Activated T-cell treated with anti-CD3 and anti-CD28 coated beads, Interleukin-2, amount 50 U/mL, for 1 hour (primary cell): Measurements from ENCODE around the gene GORASP1.

Experiments used
- DNase-seq: peaks from one replicate; pipeline ENCODE4 v3.0.0-alpha.2; 2020

GORASP1 gene

DNA sequence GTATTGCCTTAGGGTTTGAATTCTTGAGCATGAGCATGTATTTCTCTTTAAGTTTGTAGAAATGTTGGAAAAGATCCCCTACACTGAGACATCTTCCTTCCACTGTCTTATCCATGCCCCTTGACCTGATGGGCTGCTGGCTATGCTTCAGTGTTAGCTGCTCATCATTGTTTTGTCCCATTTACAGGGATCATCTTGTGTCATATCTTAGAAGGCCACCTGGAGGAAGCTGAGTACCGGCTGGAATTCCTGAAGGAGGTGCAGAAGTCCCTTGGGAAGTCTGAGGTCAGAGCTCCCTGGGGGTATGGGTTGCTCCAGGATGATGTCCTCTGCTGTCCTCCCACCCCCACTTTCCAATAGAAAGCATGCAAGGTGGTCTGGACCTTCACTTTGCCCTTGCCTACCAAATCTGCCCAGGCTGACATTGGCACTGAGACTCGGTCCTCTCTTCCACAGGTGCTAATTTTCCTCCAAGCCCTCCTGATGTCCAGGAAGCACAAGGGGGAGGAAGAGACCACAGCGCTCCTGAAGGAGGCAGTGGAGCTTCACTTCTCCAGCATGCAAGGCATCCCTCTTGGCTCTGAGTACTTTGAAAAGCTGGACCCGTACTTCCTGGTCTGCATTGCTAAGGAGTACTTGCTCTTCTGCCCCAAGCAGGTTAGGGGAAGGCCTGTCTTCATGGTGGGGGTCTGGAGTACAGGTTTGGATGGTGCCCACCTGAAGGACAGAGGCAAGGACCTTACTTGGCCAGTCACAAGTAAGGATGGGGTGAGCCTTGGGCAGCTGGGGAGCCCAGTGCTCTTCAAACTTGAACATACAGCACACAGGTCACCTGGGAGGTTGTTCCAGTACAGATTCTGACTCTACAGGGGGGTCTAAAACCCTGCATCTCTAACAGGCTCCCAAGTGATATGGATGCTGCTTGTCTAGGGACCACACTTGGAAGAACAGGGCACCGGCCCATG, 17.7 kb upstream of the GORASP1 start:
- DNase-seq, result no peak

DNA sequence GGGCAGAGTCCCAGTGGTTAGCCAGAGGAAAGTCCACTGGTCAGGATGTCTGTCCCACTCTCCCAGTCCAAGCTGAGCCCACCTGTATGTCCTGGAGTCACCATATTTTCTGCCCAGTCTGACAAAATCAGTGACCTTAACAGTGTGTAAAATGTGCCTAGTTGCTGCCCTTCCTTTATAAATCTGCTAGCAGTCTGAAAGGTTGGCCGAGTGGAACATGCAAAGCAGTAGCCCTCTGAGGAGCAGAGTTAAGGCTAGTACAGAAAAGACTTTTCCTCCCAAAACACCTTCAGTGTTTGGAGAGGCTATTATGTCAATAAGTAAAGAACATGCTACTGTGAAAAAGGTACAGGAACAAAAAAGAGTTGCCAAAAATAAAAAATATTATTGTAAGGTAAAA, 15.4 kb upstream of the GORASP1 start:
- no peak for DNase-seq

DNA sequence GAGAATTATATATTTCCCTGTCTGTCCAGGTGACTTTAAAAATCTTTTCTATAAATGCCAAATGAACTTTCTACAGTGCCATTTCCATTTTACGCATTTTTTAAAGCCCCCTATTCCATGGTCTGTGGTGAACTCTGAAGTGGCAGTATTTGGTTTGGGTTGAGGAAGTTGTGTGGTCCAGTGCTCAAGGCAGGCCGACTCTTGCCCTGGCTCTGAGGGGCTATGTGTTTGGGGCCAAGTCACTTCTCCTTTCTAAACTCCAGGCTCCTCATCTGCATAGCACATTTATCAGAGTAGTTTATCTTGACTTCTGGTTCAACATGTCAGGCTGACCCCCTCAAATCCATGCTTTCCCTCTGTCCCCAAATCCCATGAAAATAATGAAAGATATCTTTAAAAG, 14.2 kb upstream of the GORASP1 start:
- no peak for DNase-seq

DNA sequence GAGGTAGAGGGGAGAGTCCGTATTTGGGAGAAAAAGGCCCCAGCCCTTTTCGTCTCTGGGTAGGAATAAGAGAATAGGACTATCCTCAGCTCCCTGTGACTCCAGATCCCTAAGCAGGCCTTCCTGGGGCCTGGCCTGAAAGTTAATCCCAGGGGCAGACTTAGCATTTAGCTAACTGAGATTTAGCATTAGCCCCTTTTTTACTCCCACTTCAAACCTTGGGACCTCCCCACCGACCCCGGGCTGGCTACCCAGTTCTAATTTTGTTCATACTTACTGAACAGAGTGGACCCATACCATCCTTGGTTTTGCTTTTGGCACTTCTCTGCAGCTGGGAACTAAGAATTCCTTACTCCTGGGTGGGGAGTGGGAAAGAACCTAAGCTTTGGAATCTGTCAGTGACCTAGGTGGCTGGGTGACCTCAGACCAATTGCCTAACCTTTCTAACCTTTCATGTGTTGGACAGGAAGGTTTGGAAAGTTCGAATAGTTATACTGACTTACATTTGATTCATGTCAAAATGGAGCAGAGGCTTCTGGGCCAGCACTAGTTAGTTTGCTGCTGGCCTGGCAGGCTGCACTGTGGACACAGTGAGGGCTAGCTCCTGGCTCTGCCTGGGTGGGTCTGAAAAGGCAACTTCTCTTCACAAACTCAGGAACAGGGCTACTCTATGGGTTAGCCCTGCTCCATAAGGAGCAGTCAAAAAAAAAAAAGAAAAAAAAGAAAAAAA, 11.7 kb upstream of the GORASP1 start:
- DNase-seq, result no peak

DNA sequence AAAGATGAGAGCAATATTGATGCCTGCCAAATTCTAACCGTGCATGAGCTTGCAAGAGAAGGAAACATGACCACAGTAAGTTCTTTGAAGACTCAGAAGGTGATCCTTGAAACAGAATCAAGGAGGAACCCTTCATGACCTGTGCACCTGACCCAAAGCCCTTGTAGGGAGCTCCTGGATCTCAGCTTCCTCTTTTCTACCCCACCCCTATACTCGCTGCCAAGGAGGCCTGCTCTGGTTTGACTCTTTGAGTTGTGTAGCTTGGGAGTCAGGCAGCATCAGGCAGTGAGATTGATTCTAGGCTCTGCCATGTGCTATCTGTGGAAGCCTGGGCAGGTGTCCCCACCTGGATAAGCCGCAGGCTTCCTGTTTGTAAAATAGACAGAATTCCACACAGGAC, 10.7 kb upstream of the GORASP1 start:
- no peak for DNase-seq

DNA sequence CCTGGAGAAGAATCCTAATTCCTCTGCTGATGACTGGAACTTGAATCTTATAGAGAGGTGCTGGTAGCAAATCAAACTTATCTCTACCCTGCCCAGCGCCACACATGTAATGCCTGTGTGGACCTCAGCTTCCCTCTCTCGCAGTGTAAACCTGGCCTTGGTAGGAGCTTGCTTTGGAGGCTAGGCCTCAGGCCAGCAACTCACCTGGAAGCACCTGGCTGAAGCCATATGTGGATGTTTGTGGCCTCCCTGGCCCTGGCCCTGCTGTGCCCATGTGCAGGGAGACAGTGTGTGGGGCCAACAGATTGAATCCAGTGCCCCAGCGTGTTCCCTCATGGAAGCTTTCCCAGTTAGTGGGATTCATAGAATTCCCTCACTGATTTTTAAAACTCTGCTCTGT, 8.4 kb upstream of the GORASP1 start:
- no peak for DNase-seq

DNA sequence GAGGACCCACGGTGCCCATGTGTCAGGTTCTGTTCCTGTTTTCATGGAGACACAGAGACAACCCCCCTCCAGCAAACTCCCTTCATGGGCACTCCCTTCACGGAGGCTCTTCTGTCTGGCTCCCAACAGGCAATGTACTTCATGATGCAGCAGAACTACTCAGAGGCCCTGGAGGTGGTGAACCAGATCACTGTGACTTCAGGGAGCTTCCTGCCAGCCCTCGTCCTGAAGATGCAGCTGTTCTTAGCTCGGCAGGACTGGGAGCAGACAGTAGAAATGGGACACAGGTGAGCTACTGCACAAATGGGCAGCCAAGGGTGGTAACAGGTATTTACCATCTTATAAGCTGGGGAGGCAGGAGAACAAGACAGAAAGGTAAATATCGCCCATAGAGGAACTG, 7.0 kb upstream of the GORASP1 start:
- no peak for DNase-seq

DNA sequence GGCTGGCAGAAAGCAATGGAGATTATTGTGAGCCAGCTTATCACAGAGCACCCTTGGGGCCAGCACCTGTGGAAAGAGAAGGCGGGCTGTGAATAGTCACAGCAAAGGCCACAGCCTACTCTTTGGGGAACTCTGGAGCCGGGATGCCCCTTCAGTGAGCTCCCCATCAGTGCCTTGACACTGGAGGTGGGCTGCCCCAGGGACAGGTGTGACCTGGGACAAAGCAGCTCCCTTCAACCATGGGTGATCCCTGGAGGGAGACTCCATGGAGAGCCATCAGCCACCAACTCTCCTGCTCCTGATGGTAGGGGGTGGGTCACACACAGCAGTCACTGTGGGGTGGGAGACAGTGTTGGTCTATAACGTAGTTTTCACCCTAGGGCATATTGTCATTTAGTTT, 5.9 kb upstream of the GORASP1 start:
- no peak for DNase-seq

DNA sequence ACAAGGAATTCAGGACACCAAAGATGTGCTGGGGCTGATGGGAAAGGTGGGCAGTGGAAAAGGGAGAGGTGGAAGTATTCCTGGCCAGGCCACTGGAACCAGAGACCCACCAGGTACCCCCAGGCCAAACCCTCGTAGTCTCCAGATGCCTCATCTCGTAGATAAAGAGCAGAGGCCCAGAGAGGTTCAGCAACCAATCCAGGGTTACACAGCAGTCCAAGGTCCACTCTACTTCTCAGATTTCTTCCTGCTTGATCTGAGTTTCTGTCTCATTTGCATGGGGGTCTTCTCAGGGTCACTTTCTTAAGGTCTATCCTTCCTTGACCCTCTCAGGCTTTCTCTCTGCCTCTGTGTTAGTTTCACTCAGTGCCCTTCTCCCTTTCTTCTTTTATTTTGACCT, 5.1 kb upstream of the GORASP1 start:
- DNase-seq, result no peak

DNA sequence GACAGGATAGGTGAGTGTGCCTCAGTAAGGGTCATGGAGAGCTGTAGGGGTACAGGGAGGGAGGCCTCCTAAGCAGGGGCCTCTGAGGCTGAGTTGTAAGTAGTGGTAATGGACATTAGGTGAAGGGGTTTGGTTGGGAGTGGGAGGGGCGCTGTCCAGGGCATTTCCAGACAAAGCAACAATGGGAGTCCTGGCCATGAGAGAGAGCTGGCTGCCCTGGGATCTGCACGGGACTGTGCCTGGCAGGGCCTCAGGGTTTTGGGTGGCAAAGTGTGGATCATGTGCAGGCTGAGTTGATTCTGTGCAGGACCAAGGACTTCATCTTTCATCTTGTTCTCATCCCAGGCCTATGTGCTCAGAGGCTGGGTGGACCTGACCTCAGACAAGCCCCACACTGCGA, 4.7 kb upstream of the GORASP1 start:
- DNase-seq, result no peak

DNA sequence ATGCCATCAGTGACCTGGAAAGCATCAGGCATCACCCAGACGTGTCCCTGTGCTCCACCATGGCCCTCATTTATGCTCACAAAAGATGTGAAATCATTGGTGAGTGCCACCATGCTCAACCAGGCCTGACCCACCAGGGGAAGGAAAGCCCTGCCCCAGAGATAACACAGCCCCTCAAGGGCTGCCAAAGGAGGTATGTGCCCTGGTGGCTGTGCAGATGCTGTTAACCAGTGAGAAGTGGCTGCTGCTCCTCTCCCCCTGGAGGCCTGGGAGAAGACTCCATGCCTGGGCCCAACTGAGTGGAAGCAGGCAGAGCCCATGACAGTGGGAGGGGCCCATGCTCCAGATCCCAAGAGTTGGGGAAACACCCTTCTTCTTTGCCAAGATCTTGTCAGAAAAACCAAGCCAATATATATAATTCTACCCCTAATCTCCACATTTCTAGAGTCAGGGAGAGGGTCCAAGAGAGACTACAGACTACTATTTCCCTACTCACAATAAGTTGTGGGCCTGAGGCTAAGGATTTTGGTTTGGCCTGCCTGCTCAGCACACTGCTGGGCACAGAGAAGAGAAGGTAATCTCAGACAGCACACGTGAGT, 2.7 kb upstream of the GORASP1 start:
- DNase-seq, result no peak

DNA sequence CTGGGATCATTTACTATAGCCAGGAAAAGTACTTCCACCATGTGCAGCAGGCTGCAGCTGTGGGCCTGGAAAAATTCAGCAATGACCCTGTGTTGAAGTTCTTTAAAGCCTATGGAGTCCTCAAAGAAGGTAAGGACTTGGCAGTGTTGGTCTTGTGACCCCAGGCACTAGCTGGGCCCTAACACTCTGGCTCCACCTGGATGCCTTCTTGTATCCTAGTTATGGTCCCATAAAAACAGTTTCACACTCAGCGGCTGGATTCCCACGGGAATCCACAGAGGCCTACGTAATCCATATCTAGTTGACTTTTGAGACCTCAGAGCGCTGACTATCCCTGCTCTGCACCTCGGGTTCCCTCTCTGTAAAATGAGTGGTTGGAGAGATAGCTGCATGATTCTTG, 1.7 kb upstream of the GORASP1 start:
- DNase-seq, result no peak

DNA sequence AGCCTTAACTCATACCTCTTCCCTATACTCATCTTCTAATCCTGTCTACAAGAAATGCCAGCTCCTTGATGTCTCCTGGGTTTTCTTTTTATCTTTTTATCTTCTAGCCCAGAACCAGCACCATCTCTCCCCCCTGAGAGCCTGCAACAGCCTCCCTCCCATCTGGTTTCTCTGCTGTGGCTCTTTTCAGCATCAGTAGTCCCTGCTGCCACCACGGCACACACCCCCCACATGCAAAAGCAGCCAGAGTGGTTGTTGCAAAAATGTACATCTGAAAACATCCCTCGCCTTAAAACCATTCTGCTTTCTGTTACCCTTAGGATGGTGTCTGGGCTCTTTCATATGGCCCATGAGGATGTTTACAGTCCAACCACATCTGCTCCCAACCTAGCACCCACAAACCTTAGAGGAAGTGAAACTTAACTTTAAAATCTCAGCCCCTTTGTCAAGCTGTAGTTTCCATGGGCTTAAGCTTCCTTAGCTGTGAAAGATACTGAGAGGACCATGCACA, 828 bp upstream of the GORASP1 start:
- DNase-seq, result no peak

DNA sequence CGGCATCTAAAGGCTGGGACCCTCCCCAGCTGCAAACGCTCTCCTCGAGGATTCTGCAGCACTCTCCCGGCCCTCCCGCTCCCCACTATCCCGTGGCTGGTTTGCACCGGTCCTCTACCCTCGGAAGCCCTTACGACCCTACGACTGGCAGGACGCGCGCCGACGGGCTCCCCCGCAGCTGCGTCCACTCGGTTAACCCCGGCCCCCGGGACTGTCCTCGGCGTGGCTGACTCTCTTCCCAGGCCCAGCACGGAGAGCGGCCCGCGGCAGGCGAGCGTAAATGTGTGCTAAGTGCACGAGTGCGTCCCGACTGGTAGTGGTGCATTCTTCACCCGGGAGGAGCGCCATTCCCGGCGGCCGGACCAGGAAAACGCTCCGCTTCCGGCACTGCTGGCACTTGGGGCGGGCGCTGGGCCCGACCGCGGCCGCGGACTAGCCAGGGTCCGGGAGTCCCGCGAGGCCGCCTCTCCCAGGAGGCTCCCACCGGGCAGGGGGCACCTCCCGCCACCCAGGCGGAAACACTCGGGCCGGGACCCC, 508 bp downstream of the GORASP1 start:
- DNase-seq, result no peak

DNA sequence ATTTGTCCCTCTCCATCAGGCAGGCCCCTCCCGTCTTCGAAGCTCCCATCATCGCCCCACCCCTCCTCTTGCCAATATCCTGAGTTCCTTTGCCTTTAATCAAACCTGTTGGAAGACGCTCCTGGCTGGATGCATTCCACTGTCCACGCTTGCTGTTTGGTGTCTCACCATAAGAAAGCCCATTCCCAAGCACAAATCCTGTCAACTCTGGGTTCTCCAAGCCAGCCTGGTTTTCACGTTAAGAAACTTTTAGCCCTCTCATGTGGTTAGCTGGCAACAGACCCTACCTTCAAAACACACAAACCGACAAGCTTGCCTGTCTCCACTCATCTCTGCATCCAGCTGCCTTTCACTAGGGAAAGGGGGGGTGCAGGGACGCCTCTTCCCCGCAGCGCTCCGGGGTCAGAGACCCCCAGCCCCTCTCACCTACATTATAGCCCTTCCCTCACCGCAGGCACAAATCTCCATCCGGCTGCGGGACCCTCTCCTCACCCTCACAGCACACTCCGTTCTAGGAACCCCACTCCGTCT, 1.1 kb downstream of the GORASP1 start:
- DNase-seq, result no peak

DNA sequence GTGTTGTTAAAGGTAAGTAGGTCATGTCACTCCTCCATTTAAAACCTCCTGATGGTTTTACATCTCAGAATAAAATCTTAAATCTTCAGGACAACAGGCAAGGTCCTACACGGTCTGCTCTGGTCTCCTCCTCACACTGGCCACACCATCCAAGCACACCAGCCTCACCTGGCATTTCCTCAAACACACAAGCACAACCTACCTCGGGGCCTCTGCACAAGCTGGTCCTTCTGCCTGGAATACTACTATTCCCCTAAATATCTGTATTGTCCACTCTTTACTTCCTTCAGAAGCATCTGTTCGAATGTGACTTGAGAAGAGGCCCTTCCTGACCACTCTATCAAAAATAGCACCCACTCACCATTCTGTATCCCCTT, 1.8 kb downstream of the GORASP1 start:
- DNase-seq, result no peak

DNA sequence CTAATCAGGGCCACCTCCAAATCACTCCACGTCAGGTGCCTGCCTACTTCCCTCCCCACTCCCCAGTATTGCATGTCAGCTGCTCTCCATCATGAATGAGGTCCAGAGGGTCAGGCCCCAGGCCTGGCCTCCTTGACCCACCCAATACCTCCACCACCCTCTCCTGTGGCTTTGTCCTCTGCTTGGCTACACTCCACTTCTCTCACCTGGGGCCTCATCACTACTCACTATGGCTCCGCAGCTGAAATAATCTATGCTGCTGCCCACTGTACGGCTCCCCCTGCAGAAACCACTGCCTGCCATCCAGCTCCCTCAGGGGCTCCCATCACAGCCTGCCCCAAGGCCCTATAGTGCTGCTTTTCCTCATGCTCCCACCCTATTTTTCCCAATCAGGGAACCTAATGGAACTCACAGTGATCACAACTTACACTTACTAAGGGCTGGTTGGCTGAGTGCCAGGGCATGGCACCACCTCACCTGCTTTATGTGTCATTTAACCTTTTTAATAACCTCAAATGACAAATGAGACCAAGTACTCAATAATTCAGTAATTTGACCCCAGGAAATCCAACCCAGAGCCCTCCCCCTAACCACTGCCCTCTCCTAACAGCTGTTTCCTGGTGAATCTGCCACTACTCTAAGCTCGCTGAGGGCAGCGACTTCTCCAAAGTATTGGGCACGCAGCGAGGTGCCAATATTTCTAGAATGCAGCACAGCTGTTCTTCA, 2.3 kb downstream of the GORASP1 start:
- no peak for DNase-seq

DNA sequence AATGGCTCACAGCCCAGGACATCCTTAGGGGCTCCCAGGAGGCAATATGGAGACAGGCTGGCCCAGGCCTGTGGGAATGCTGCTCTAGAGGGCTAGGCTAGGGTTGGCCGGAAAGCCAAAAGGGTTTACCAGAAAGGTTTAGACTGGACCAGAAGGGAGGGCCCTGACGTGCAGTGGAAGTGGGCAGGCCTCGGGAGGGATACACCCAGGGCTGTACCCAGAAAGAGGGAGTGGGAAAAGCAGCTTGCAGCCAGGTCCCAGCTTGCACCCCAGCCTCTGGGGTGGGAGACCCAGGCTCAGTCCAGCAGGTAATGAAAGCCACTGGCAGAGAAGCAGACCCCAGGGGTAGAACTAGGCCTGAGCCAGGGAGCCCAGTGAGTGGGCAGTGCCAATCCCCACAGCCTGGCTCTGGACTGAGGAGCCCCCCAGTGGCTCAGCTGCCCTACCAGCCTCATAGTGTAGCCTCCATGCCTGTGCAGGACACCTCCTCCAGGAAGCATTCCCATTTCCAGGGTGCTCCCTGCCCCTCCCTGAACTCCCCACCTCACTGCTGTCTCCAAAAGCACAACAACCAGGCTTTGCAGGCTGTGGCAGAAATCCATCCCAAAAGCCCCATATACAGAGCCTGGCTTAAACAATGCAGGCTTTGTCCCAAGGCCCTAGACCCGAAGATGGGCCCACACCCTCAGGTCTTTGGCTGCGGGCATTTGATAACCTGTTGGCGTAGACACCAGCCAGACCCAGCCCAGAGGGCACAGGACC, 3.5 kb downstream of the GORASP1 start:
- no peak for DNase-seq

DNA sequence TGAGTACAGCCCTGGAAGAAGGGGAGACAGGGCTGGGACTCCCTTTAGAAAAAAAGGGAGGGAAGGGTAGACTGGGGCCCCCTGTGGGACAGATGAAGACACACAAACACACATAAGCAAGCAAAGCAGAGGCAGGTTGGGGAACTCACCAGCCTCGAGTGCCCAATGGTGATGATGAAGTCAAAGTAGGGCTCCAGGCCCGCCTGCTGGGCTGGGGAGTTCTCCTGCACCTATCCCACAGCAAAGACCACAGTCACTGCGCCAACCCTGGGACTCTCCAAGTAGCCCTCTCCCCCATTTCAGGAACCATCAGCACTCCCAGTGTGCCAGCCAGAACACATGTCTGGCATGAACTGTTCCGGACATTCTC, 4.1 kb downstream of the GORASP1 start:
- no peak for DNase-seq

DNA sequence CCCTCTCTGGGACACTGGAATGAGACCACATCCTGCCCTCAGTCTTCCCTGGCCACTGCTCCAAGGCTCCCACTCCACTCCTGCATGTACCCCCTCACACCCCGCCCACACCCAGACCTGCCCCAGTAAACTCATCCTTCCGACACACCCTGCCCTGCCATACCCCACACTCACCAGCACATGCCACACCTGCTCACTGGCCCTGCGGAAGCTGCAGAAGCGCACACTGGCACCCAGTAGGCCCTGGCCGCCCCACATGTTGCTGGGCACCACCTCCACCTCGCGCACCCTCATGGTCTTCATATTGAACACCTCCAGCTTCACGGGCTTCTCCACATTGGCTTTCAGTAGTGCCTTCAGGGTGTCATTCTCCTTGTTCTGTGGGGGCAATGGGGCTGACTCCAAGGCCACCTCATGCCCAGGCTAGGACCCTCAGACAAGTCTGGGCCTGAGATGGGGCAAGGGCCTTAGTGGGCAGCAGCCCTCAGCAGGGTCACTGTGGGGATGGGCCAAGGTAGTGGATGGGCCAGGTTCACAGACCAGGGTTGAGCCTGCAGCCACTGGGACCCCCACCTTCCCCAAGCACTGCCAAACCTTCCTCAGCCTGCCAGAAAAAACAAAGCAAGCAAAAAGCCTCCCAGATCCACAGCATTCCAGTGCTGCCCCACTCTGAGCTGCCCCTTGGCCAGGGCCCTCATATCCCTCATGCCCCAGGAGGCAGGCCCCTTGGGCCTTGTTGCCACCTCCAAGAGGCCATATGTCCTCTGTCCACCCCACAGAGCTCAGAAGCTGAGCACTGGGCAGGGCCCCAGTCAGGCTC, 4.7 kb downstream of the GORASP1 start:
- no peak for DNase-seq
